Trophoblast cell (in vitro differentiated cells and primary cell): Measurements from ENCODE around the gene CNTFR.
A peak's percentile ranks its signal among the peaks of the same experiment; 100 is the strongest.

Source experiments
- DNase-seq, 2 donors: peaks; one replicate each; pipeline ENCODE4 v3.0.0-alpha.2; 2016
- H2AFZ ChIP-seq: 2 replicates; pipeline ENCODE4 v1.6.1; 2013; ENCODE audit warnings: low read length, moderate library complexity, mild to moderate bottlenecking; ENCODE audit not compliant: insufficient read depth, poor library complexity
- H2AK5ac ChIP-seq: 2 replicates; pipeline ENCODE4 v1.6.1; 2013; ENCODE audit warnings: mild to moderate bottlenecking, low read length
- H2BK120ac ChIP-seq: 2 replicates; pipeline ENCODE4 v1.6.1; 2013; ENCODE audit warnings: low read length, mild to moderate bottlenecking, moderate library complexity; ENCODE audit not compliant: insufficient read depth, poor library complexity
- H2BK12ac ChIP-seq: 2 replicates; pipeline ENCODE4 v1.6.1; 2013; ENCODE audit warnings: mild to moderate bottlenecking, low read length, moderate library complexity
- H2BK5ac ChIP-seq: 2 replicates; pipeline ENCODE4 v1.6.1; 2013; ENCODE audit warnings: low read length, low read depth, moderate library complexity, mild to moderate bottlenecking; ENCODE audit not compliant: poor library complexity
- H3K14ac ChIP-seq: 2 replicates; pipeline ENCODE4 v1.6.1; 2013; ENCODE audit warnings: mild to moderate bottlenecking, low read length
- H3K18ac ChIP-seq: 2 replicates; pipeline ENCODE4 v1.6.1; 2013; ENCODE audit warnings: mild to moderate bottlenecking, low read length
- H3K23ac ChIP-seq: 2 replicates; pipeline ENCODE4 v1.6.1; 2013; ENCODE audit warnings: low read length
- H3K27ac ChIP-seq: 2 replicates; pipeline ENCODE4 v1.5.1; 2013; ENCODE audit warnings: low read depth, mild to moderate bottlenecking, inconsistent platforms, low read length, moderate library complexity
- H3K27me3 ChIP-seq: 2 replicates; pipeline ENCODE4 v1.6.1; 2013; ENCODE audit warnings: inconsistent platforms, mild to moderate bottlenecking, low read length, moderate library complexity; ENCODE audit not compliant: insufficient read depth
- H3K36me3 ChIP-seq, 2 experiments: 1 replicate in 1 of 2; 2 replicates in 1 of 2; pipeline ENCODE4 v1.6.1; 2013; ENCODE audit warnings: low read length in 2 of 2, mild to moderate bottlenecking in 2 of 2, moderate library complexity in 1 of 2; ENCODE audit not compliant: insufficient read depth in 2 of 2, control insufficient read depth in 1 of 2
- H3K4ac ChIP-seq: 2 replicates; pipeline ENCODE4 v1.6.1; 2013; ENCODE audit warnings: low read depth, mild to moderate bottlenecking, low read length, moderate library complexity
- H3K4me1 ChIP-seq, 2 experiments: 1 replicate in 1 of 2; 2 replicates in 1 of 2; pipeline ENCODE4 v1.6.1; 2013; ENCODE audit warnings: low read length in 2 of 2, mild to moderate bottlenecking in 2 of 2, moderate library complexity in 1 of 2; ENCODE audit not compliant: insufficient read depth in 2 of 2, control insufficient read depth in 1 of 2
- H3K4me2 ChIP-seq: 2 replicates; pipeline ENCODE4 v1.6.1; 2013; ENCODE audit warnings: inconsistent platforms, mild to moderate bottlenecking, low read length, moderate library complexity
- H3K4me3 ChIP-seq: 2 replicates; pipeline ENCODE4 v1.5.1; 2013; ENCODE audit warnings: mild to moderate bottlenecking, low read depth, low read length, inconsistent platforms
- H3K79me1 ChIP-seq: one replicate; pipeline ENCODE4 v1.6.1; 2013; ENCODE audit warnings: low read length
- H3K79me2 ChIP-seq: 2 replicates; pipeline ENCODE4 v1.6.1; 2013; ENCODE audit warnings: low read length, mild to moderate bottlenecking; ENCODE audit not compliant: control insufficient read depth, insufficient read depth, poor library complexity
- H3K9ac ChIP-seq: 2 replicates; pipeline ENCODE4 v1.6.1; 2013; ENCODE audit warnings: mild to moderate bottlenecking, low read length
- H3K9me3 ChIP-seq: 2 replicates; pipeline ENCODE4 v1.6.1; 2013; ENCODE audit warnings: low read depth, mild to moderate bottlenecking, control low read depth, inconsistent platforms, low read length; ENCODE audit not compliant: insufficient read depth
- H4K12ac ChIP-seq: 2 replicates; pipeline ENCODE4 v1.6.1; 2013; ENCODE audit warnings: low read depth, mild to moderate bottlenecking, low read length, moderate library complexity
- H4K8ac ChIP-seq: 2 replicates; pipeline ENCODE4 v1.6.1; 2013; ENCODE audit warnings: low read depth, mild to moderate bottlenecking, low read length, moderate library complexity
- H4K91ac ChIP-seq: one replicate; pipeline ENCODE4 v1.6.1; 2013; ENCODE audit warnings: low read depth, mild to moderate bottlenecking, low read length, moderate library complexity
- WGBS: extraction: QIAGEN DNeasy Blood & Tissue Kit; methylation state at CpG from one replicate; pipeline ENCODE4 v1.1.7; 2013; ENCODE audit warnings: missing lambda C conversion rate; ENCODE audit not compliant: insufficient read length, insufficient coverage; ENCODE audit errors: extremely low coverage; 5-methylcytosine and 5-hydroxymethylcytosine counted together

Gene CNTFR

GRCh38 chr9:34580358-34580757 is 9.2 kb downstream of the CNTFR start:
- Histone ChIP-seq H4K12ac (no peak overlapping the region), H2BK5ac (no peak overlapping the region), H3K18ac (no peak overlapping the region), H3K4me3 (no peak overlapping the region), H2AFZ (no peak overlapping the region), H3K9me3 (peaks cover 4% of the 10 kb centered on the region), H4K91ac (no peak overlapping the region), H2AK5ac (no peak overlapping the region), H2BK120ac (no peak overlapping the region), H3K36me3 (no peaks in the 10 kb centered on the region), H3K14ac (no peak overlapping the region), H3K4me1 (peaks cover 2% of the 10 kb centered on the region in 2 experiments), H4K8ac (no peak overlapping the region), H3K9ac (no peak overlapping the region), H3K4ac (no peak overlapping the region), H2BK12ac (no peak overlapping the region), H3K23ac (no peak overlapping the region), H3K79me2 (no peaks in the 10 kb centered on the region), H3K4me2 (no peak overlapping the region), H3K79me1 (no peaks in the 10 kb centered on the region), H3K27ac (no peak overlapping the region), H3K27me3 (peaks cover 49% of the 10 kb centered on the region)
- WGBS: no CpG with 5 or more reads among the region's 8 CpGs
- DNase-seq: no peak

GRCh38 chr9:34579808-34580163 is 9.7 kb downstream of the CNTFR start:
- Histone ChIP-seq H4K91ac (no peak overlapping the region), H2BK12ac (no peak overlapping the region), H3K9me3 (peaks cover under 1% of the 10 kb centered on the region), H3K4ac (no peak overlapping the region), H4K8ac (no peak overlapping the region), H2BK5ac (no peak overlapping the region), H3K4me3 (no peak overlapping the region), H2BK120ac (no peak overlapping the region), H3K4me2 (no peak overlapping the region), H3K18ac (no peak overlapping the region), H3K4me1 (peaks cover 2% of the 10 kb centered on the region in 2 experiments), H3K79me1 (no peaks in the 10 kb centered on the region), H3K36me3 (no peaks in the 10 kb centered on the region), H2AFZ (no peak overlapping the region), H3K14ac (no peak overlapping the region), H3K79me2 (no peaks in the 10 kb centered on the region), H2AK5ac (no peak overlapping the region), H4K12ac (no peak overlapping the region), H3K23ac (no peak overlapping the region), H3K9ac (no peak overlapping the region), H3K27me3 (peaks cover 44% of the 10 kb centered on the region), H3K27ac (no peak overlapping the region)
- no CpG with 5 or more reads among the region's 5 CpGs for WGBS
- DNase-seq: no peak

- Histone ChIP-seq H3K79me2 (no peaks in the 10 kb centered on the region), H2BK5ac (no peak overlapping the region), H2AK5ac (no peak overlapping the region), H3K4me1 (peaks cover 2% of the 10 kb centered on the region in 2 experiments), H4K91ac (no peak overlapping the region), H2BK120ac (no peak overlapping the region), H4K12ac (no peak overlapping the region), H3K79me1 (no peaks in the 10 kb centered on the region), H4K8ac (no peak overlapping the region), H2BK12ac (no peak overlapping the region), H3K9me3 (no peaks in the 10 kb centered on the region), H3K23ac (no peak overlapping the region), H3K4me3 (no peak overlapping the region), H3K14ac (no peak overlapping the region), H2AFZ (no peak overlapping the region), H3K4ac (no peak overlapping the region), H3K27me3 (peaks cover 41% of the 10 kb centered on the region), H3K18ac (no peak overlapping the region), H3K27ac (no peak overlapping the region), H3K36me3 (no peaks in the 10 kb centered on the region), H3K9ac (no peak overlapping the region), H3K4me2 (no peak overlapping the region)
- WGBS: no CpG with 5 or more reads among the region's 17 CpGs
- no peak for DNase-seq
Observed at GRCh38 chr9:34579104-34579807, 10.3 kb downstream of the CNTFR start.

- H3K9ac ChIP-seq: no peak overlapping the region
- no peaks in the 10 kb centered on the region for H3K79me2 ChIP-seq
- no peak overlapping the region for H3K14ac ChIP-seq
- no peak overlapping the region for H3K23ac ChIP-seq
- H3K79me1 ChIP-seq: no peaks in the 10 kb centered on the region
- H3K36me3 ChIP-seq: no peaks in the 10 kb centered on the region
- no peak overlapping the region for H2BK120ac ChIP-seq
- peak; percentile 7 to 41 for DNase-seq
- no CpG with 5 or more reads among the region's 28 CpGs for WGBS
- no peak overlapping the region for H3K18ac ChIP-seq
- H3K27me3 ChIP-seq: peaks cover 41% of the 10 kb centered on the region
- no peak overlapping the region for H3K4me3 ChIP-seq
- H2AFZ ChIP-seq: no peak overlapping the region
- peaks cover 2% of the 10 kb centered on the region in 2 experiments for H3K4me1 ChIP-seq
- H2BK5ac ChIP-seq: no peak overlapping the region
- no peak overlapping the region for H4K8ac ChIP-seq
- no peak overlapping the region for H4K12ac ChIP-seq
- H3K9me3 ChIP-seq: no peaks in the 10 kb centered on the region
- H2AK5ac ChIP-seq: no peak overlapping the region
- no peak overlapping the region for H3K27ac ChIP-seq
- H2BK12ac ChIP-seq: no peak overlapping the region
- H3K4me2 ChIP-seq: peak overlapping the region; percentile 48
- H4K91ac ChIP-seq: no peak overlapping the region
- H3K4ac ChIP-seq: no peak overlapping the region
Observed at GRCh38 chr9:34578241-34579103, 11.1 kb downstream of the CNTFR start.
